Stimulated activated CD4-positive, alpha-beta T cell treated with anti-CD3 and anti-CD28 coated beads, TNF-alpha, amount 100 ng/mL, for 24 hours (primary cell): ENCODE results near the gene RAB42.
"Not testable (repeated sequence)": the region's sequence is repeated elsewhere in the genome, so short reads cannot be mapped to it uniquely, and the experiment has no call there.

Experiments
- DNase-seq, 3 experiments: peaks; one replicate each; pipeline ENCODE4 v3.0.0-alpha.2; 2020; ENCODE audit warnings: low read depth in 3 of 3

Gene RAB42, protein sequence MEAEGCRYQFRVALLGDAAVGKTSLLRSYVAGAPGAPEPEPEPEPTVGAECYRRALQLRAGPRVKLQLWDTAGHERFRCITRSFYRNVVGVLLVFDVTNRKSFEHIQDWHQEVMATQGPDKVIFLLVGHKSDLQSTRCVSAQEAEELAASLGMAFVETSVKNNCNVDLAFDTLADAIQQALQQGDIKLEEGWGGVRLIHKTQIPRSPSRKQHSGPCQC

DNA sequence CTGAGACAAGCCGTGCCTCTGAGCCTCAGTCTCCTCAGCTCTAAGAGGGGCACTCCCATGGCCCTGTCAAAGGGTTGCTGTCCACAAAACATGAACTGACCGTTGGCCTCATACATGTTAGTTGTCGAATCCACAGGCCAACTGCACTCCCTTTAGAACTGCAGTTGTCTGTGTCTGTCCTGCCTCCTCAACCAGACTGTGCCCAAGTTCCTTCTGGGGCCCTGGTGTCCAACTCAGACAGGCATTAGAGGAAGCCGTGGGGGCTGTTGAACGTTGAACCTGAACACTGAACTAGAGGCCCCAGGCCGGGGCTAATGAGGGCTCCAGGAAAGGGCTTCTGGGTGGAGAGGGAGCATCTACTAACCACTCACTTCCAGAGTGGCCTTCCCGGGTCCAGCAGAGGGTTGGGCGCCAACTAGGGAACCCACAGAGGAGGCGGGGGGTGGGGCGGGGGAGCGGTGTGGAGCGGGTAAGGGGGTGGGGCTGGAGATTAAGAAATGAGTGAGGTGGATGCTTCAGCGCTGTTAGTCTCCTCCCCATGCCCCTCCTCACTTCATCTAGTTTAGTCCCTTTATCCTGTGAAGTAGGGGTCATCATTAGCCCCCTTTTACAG is at the start of gene RAB42:
TSS of gene RAB42 (plus strand) at position 558 of the 613 bp plus-strand sequence. CDS start 247 bp downstream, outside the sequence.
- no peak for DNase-seq

DNA sequence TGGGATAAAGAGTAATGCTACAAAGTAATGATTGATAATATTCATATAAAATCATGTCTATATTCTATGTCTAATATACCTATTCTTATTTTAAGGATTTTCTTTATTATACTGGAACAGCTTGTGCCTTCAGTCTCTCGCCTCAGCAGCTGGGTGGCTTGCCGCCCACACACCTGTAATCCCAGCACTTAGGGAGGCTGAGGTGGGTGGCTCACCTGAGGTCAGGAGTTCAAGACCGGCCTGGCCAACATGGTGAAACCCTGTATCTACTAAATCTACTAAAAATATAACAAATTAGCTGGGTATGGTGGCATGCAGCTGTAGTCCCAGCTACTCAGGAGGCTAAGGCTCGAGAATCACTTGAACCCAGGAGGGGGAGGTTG is 46.8 kb upstream of the RAB42 start:
- DNase-seq = no peak

DNA sequence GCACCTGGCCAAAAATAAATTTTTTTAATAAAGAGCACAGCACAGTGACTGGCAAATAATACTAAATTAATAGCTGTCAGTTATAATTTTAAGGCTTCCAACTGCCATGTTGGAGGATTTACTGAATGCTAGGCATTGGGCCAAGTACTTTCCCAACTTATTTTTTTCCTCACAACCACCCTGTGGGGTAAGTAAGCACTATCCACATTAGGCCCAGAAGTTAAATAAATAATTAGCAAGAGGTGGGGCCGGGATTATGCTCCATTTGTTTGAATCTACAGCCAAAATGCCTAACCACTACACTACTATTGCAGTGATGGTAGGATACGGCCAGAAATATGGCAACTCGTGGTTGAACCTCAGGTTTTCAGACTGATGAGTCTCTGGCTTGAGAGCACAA is 43.7 kb upstream of the RAB42 start:
- DNase-seq = no peak

DNA sequence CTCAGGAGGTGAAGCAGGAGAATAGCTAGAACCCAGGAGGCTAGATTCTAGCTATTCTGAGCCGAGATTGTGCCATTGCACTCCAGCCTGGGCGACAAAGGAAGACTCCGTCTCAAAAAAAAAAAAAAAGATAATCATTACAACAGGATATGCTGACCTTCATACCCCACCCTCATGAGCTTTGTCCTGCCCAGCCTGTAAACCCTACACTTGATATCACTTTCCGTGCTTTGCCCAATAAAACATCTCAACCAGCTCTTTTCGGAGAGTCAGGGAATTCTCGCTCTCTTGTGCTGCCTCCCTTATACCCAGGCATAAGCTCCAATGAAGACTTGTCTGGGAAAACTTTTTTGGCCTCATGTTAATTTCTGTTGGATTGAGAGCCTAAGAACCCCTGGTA is 40.7 kb upstream of the RAB42 start:
- DNase-seq = no peak

DNA sequence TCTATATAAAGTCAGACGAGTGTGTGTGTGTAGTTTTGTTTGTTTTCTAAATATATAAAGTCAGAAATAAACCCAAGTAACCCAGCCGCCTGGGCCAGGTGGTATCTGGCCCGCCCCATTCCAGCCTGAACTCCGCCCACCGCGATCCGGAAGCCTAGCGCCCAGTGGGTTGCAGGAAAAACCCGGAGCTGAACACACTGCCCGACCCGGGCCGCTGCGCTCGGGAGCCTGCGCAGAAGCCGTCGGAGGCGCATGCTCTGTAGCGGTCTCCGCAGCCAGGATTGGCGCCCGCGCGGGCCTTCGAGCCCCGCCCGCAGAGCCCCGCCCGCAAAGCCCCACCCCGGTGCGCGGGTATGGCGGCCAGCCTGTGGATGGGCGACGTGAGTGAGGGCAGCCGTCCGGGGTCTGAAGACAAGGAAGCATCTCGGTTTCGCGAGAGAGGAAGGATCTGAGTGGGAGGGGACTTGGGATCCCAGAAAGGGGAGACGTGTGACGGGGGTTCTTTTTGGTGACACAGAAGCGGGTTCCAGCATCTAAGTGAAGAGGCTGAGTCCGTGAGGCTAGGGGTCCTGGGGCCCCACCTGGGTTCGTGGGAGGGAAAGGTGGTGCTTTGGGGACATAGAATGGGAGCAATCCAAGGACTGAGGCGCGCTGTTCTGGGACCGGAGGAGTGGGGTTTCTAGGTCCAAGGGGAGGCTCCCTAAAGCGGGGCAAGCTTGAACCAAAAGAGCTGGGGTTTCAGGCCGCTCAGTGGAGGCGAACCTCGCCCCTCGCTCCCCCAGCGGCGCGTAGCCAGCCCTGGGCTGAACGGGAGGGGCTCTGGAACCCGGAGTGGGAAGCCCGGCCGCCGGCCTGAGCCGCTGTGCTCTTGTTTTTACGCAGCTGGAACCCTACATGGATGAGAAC is 39.1 kb upstream of the RAB42 start, which contains the start of gene TRNAU1AP:
TSS of gene TRNAU1AP (plus strand) at position 328 of the 906 bp plus-strand sequence. CDS start at position 354, 26 bp downstream.
- DNase-seq = peak; percentile 91 to 97 (median 97)

DNA sequence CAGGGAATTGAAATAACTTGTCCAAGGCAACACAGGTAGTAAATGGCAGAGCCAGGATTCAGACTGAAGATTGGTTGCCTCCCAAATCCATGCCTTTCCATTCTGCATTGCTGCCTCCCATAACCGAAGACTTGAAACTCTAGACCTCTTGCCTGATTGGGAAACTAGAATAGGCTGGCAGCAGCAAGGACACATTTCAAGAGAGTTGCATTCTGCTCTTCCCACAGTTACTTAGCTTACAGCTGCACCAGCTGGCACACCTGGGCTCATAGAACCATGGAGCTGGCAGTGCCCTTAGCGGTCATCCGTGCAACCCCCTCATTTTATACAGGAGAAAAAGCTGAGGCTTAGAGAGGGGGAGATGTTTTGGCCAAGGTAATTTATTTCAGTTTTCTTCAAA is 31.2 kb upstream of the RAB42 start:
- DNase-seq = no peak

DNA sequence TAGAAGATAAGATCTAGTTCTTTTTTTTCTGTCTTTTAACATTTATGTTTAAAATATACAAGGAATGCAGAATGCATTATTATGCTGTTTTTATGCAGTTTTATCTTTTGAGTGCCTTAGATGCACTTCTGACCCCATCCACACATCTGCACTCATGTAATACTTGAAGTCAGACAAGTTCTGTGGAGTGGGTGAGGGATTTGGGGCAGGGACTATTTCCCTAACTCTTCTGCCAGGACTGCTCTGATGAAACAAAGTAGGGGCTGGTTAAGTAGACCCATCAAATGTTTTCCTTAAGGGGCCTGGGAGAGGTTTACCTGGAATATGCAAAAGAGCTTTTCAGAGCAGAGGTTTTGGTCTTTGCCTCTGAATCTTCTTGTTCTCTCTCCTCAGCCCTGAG is 27.8 kb upstream of the RAB42 start:
- DNase-seq = no peak

DNA sequence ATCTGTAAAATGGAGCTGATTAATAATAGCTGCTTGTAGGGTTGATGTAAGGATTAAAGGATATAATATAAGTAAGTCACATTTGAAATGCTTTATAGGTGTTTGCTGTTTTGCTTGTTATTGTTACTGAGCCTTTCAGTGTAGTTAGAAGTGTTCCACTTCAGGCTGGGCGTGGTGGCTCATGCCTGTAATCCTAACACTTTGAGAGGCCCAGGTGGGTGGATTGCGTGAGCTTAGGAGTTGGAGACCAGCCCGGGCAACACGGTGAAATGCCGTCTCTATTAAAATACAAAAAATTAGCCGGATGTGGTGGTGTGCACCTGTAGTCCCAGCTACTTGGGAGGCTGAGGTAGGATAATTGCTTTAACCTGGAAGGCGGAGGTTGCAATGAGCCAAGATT is 27.0 kb upstream of the RAB42 start:
- DNase-seq = no peak

DNA sequence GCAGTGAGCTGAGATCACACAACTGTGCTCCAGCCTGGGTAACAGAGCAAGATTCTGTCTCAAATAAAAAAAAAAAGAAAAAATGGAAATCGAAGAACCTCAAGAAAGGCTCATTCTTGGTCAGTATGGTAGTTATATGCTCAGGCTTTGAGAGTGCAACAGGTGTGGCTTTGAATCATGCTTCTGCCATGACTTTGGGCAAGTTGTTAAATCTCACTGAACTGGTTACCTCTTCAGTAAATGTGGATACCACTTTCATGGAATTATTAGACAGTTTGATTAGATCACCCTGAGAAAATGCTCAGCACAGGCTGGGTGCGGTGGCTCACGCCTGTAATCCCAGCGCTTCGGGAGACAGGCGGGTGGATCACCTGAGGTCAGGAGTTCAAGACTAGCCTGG is 26.3 kb upstream of the RAB42 start:
- DNase-seq = no peak

DNA sequence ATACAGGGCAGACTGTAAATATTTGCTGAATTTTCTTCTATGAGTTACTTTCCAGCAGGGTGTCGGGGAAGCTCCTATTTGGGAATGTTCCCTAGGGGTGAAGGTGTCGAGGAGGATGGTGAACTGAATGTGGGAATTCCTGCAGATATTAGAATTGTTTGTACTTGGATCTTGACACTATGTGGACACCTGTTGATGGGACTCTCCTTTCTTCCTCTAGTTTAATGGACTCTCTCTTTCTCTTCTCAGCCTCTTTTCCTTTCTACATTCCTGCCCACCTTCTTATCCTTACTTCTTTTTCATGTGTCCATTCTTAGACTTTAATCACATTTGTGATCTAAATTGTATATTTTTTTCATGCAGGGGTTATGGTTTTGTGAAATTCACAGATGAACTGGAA is 25.1 kb upstream of the RAB42 start:
- DNase-seq = no peak

DNA sequence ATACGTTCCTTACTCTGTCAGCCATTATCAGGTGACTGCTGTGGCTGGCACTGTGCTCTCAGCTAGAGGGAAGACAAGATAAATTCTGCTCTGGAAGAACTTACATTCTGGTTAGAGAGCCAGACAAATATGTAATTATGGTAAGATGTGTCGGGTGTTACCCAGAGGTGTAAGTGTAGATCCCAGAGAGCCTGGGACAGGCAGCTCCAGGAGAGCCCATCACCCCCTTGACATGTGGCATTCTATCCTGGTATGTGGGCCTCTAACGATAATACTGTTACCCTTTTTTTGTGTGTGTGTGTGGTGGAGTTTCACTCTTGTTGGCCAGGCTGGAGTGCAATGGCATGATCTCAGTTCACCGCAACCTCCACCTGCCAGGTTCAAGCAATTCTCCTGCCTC is 20.2 kb upstream of the RAB42 start:
- no peak for DNase-seq

DNA sequence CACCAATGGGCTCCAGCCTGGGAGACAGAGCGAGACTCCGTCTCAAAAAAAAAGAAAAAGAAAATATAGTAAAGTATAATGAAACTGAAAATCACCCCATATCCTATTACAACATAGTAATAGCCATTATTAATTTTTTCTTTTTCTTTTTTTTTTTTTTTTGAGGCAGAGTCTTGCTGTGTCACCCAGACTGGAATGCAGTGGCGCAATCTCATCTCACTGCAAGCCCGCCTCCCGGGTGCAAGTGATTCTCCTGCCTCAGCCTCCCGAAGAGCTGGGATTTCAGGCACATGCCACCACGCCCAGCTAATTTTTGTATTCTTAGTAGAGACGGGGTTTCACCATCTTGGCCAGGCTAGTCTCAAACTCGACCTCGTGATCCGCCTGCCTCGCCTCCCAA is 19.2 kb upstream of the RAB42 start:
- DNase-seq = not testable (repeated sequence)

DNA sequence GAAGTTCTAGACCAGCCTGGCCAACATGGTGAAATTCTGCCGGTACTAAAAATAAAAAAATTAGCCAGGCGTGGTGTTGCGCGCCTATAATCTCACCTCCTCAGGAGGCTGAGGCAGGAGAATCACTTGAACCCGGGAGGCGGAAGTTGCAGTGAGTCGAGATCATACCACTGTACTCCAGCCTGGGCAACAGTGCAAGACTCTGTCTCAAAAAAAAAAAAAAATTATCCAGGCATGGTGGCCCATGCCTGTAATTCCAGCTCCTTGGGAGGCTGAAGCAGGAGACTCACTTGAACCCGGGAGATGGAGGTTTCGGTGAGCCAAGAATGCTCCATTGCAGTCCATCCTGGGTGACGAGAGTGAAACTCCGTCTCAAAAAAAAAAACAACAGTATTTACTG is 18.5 kb upstream of the RAB42 start:
- no peak for DNase-seq

DNA sequence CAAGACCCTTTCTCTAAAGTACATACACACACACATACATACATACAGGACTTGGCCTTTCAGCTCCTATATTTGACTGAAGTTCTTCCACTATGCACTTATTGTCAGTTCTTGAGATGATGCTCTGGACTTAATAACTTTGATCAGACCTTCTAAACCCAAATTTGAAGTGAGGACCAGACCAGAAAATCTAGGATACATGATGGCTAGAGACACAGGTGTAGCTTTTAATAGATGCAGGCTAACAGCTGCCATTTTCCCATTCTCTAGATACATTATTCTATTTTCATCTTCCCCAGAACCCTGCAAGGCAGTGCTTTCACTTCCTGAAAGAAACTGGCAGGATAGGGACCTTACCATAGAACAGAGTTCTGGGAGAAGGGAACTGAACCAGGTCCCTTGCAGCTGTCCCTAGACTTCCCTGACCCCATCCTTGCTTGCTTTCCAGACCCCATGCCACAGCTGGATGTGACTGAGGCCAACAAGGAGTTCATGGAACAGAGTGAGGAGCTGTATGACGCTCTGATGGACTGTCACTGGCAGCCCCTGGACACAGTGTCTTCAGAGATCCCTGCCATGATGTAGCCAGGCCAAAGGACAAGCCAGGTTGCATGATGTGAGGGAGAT is 14.9 kb upstream of the RAB42 start:
- peak in 2 of 3 experiments; percentile 30 to 58 for DNase-seq

DNA sequence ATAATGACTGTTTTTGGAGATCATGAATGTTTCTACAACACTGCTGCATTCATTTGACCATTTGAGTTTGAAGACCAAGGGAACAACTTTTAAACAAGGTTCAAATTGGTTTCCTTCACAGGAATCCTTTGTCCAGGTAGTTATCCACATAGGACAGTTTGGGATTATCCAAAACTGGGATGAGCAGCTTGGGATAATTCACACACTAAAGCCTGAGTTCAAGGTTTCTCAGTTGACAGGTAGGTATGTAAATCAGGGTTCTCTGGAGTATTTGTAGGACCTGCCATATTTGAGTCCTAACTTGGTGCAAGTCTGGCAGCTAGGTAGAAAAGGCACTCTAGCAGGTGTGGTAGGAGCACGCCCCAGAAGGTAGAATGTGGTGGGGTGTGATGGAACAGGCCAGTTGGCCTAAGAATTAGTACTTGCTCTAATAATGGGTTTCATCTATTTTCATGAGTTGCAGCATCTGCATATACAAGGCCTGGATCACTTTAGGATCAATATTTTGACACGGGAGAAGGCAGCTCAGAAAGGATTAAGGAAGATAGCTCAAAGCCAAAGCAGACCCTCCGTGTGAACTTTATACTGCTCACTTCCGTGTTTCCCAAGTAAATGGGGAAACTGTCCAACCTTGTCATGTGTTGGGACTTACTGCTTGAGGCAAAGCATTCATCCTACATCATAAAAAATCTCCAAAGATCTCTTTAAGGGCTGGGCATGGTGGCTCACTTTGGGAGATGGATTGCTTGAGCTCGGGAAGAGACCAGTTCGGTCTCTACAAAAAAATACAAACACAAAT is 14.1 kb upstream of the RAB42 start:
- no peak for DNase-seq

DNA sequence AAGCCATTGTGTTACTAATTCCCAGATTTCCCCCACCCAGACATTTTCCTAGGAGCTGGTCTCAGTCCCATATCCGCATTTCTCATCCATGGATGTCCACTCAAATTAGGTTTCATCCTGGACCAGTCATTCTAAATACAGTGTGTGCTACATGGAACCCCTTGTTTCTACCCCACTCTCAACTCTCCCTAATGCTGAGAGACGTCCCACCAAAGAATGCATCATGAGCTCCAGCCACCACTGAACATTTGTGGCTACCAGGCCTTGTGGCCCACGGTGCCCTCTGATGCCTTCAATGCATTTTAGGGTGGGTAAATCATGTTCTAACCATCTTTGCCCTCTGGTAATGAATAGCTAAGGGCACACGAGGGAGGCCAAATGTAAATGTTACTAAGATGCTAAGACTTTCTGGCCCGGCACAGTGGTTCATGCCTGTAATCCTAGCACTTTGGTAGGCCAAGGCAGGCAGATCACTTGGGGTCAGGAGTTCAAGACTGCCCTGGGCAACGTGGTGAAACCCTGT is 13.3 kb upstream of the RAB42 start:
- no peak for DNase-seq

DNA sequence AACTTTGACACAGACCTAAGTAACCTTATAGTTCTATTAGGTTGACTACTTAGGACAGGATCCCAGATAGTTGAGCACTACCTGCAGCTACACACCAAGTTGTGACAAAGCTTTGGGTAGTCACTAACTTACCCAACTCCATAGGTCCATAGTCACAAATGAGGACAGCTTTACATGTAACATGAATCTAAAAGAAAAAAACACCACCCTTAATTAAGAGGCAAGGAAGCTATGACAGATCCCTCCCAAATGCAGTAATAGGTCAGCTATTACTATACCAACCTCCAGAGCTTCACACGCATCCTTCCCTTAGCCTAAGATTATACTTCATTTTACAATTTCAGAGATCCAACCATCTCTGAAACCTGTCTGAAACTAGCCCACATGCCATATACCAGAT is 12.7 kb upstream of the RAB42 start:
- no peak for DNase-seq

DNA sequence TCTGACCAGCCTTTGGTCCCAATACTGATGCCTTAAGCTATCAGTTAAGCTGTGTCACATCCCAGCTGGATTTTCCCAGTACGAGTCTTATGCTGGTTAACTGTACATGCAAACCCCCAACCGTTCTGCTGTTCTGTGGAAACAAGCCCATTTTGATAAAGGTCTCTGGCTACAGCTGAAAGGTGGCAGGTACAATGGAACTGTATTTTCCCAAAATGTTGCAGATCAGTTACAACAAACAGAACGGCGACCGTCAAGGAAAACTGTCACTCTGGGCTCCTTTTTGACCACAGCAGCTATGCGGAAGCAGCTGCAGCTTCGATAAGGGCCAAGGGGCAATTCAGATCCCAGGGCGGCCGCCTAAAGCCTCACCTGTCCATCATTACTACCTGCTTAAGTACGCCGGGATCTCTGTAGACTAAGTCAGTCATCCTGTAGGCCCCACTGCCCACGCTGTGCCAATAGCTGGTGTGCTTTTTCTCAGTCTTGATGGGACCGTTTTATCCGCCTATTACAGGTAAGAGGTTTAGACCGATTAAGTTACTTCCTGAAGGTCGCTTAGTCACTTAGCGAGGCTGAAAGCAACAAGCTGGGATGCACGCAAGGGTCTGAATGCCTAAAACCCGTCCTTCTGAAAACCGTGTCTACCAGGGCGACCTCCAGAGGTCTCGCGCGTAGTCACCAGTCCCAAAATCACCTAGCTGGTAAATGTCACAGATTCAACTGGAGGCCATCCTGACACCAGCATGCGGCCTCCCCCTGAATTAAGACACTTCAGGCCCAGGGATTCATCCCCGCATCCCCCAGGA is 11.1 kb upstream of the RAB42 start:
- peak in 2 of 3 experiments; percentile 40 to 42 for DNase-seq

DNA sequence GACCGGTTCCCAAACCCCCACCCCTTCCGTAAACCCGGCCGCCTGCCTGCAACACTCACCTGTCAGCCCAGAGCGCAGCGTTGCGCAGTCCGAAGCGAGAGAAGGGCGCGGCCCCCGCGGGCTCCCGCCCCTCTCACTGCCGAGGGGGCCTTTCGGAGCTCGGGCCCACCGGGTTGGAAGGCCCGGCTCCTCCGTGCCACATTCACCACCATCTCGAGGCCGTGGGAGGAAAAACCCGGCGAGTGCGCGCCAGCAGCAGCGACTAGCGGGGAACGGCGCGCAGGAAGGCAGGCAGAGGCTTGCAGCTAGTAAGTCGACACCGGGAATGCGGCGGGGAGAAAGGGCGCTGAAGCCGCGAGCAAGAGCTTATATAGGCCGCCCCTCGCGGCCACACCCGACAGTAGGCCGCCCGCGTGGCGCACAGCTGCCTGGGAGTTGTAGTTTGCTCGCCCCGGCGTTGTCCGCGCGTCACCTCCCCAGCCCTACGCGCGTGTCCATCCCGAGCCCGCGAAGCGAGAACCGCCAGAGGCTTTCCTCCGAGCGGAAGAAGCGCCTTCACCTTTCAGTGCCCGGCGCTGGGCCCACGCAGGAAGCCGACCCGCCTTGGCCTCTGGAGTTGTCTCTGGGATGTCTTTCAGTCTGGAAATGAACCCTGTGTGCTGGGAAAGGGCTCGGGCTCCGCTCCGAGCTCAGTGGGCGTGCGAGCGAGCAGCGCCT is 10.4 kb upstream of the RAB42 start:
- peak; percentile 90 to 94 (median 91) for DNase-seq

DNA sequence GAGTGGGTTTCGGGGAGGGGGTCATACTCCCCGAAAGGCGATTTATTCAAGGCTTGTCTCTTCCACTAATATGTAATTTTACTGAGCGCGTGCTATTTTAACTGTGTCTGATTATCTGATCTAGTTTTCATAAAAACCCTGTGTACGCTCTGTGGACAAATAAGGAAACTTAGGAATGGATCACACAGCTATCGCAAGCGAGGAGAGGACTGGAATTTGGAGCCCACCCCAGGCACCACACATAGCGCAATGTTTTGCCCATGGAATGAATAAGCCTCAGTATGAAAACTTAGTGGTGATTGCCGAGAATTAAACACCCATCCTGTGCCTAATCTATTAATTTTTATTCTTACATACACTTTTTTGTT is 9.8 kb upstream of the RAB42 start:
- DNase-seq = no peak
